Stimulated activated CD4-positive, alpha-beta T cell treated with anti-CD3 and anti-CD28 coated beads, Interleukin-2, amount 100 ng/mL, for 4 hours (primary cell): ENCODE measurements around the gene KAZN.

Source experiments
- DNase-seq: peaks from one replicate; pipeline ENCODE4 v3.0.0-alpha.2; 2020; ENCODE audit warnings: low read depth

Gene KAZN

GRCh38 chr1:14939527-14940284, 341.2 kb downstream of the KAZN start:
- DNase-seq, result no peak

- no peak for DNase-seq
These were observed 341.9 kb downstream of the KAZN start for GRCh38 chr1:14940285-14940870.

- no peak for DNase-seq
These were observed 343.4 kb downstream of the KAZN start for GRCh38 chr1:14941864-14942263.

- no peak for DNase-seq
These were observed 346.0 kb downstream of the KAZN start for GRCh38 chr1:14944471-14944985.

- no peak for DNase-seq
These were observed 346.9 kb downstream of the KAZN start for GRCh38 chr1:14945132-14946010.

- no peak for DNase-seq
These were observed 347.5 kb downstream of the KAZN start for GRCh38 chr1:14946011-14946359.

- no peak for DNase-seq
These were observed 348.3 kb downstream of the KAZN start for GRCh38 chr1:14946684-14947238.

- DNase-seq, result no peak
These were observed 348.9 kb downstream of the KAZN start for GRCh38 chr1:14947421-14947820.

GRCh38 chr1:14948112-14948652, 349.7 kb downstream of the KAZN start:
- no peak for DNase-seq

- DNase-seq, result no peak
These were observed 350.9 kb downstream of the KAZN start for GRCh38 chr1:14949270-14949835.

GRCh38 chr1:14949836-14950713, 351.6 kb downstream of the KAZN start:
- DNase-seq, result no peak

- no peak for DNase-seq
These were observed 353.3 kb downstream of the KAZN start for GRCh38 chr1:14951766-14952165.

GRCh38 chr1:14952626-14953314, 354.3 kb downstream of the KAZN start:
- DNase-seq, result no peak

- no peak for DNase-seq
These were observed 355.7 kb downstream of the KAZN start for GRCh38 chr1:14954210-14954609.

GRCh38 chr1:14954930-14955329, 356.4 kb downstream of the KAZN start:
- no peak for DNase-seq

- no peak for DNase-seq
These were observed 356.9 kb downstream of the KAZN start for GRCh38 chr1:14955402-14955801.

GRCh38 chr1:14955976-14956375, 357.5 kb downstream of the KAZN start:
- DNase-seq, result no peak

GRCh38 chr1:14956579-14957195, 358.2 kb downstream of the KAZN start:
- no peak for DNase-seq

GRCh38 chr1:14957375-14958098, 359.1 kb downstream of the KAZN start:
- no peak for DNase-seq
